CD4-positive, alpha-beta T cell (primary cell): ENCODE data around the gene LRRC15. TPM values are rescaled to one million over a fixed set of nuclear protein-coding genes. Genes with fewer than 3 reads are reported as not detected.
A peak's percentile ranks its signal among the peaks of the same experiment; 100 is the strongest.

Experiments
- ATAC-seq: fragments of 200-7000 bp; cut with Tn5 transposase; one replicate; pipeline ENCODE4 v1.10.0; 2022; ENCODE audit warnings: mild to moderate bottlenecking; ENCODE audit not compliant: poor library complexity
- CTCF ChIA-PET: fragments of 350-600 bp; sonication (Branson Sonifier 250); formaldehyde crosslinking; loops from one replicate; lab custom pipeline; 2021; ENCODE audit warnings: antibody characterized with exemption, inconsistent platforms; lab: Charles Lee
- POLR2A ChIA-PET: fragments of 350-600 bp; sonication (Branson Sonifier 250); formaldehyde crosslinking; loops from one replicate; lab custom pipeline; 2021; ENCODE audit warnings: antibody characterized with exemption, inconsistent platforms; lab: Charles Lee
- DNase-seq, 14 experiments: peaks; one replicate each; pipeline ENCODE4 v3.0.0-alpha.2; 2013 to 2020; ENCODE audit warnings: mixed read lengths in 2 of 14
- H3K27ac ChIP-seq, 2 donors: one replicate each; pipeline versions ENCODE4 v1.5.1 to v1.7.0; 2013; ENCODE audit warnings: low read length in 2 of 2, low read depth in 1 of 2, mild to moderate bottlenecking in 1 of 2
- H3K27me3 ChIP-seq, 2 experiments: 1 replicate in 1 of 2; 2 replicates in 1 of 2; pipeline versions ENCODE4 v1.6.1 to v1.7.0; 2013; ENCODE audit warnings: low read length in 2 of 2, control low read depth in 1 of 2, mild to moderate bottlenecking in 1 of 2, moderate library complexity in 1 of 2; ENCODE audit not compliant: insufficient read depth in 2 of 2, control insufficient read depth in 1 of 2
- H3K36me3 ChIP-seq: one replicate; pipeline ENCODE4 v1.6.1; 2013; ENCODE audit warnings: low read length, control low read depth; ENCODE audit not compliant: insufficient read depth
- H3K4me1 ChIP-seq: one replicate; pipeline ENCODE4 v1.6.1; 2013; ENCODE audit warnings: low read length, control low read depth; ENCODE audit not compliant: insufficient read depth
- H3K4me3 ChIP-seq: one replicate; pipeline ENCODE4 v1.5.1; 2013; ENCODE audit warnings: mild to moderate bottlenecking, low read length, moderate library complexity
- H3K9me3 ChIP-seq, 2 experiments: 1 replicate in 1 of 2; 2 replicates in 1 of 2; pipeline versions ENCODE4 v1.6.1 to v1.7.0; 2013; ENCODE audit warnings: low read length in 2 of 2, mild to moderate bottlenecking in 2 of 2, control low read depth in 1 of 2, moderate library complexity in 1 of 2; ENCODE audit not compliant: control insufficient read depth in 1 of 2, insufficient read depth in 1 of 2
- H3K27ac Mint-ChIP-seq: one replicate; pipeline ENCODE4 v1.8.0; 2020; ENCODE audit warnings: mixed read lengths
- H3K27me3 Mint-ChIP-seq: one replicate; pipeline ENCODE4 v1.8.0; 2021; ENCODE audit warnings: mixed read lengths
- H3K36me3 Mint-ChIP-seq: one replicate; pipeline ENCODE4 v1.8.0; 2021; ENCODE audit warnings: low read depth, mixed read lengths
- H3K4me1 Mint-ChIP-seq: one replicate; pipeline ENCODE4 v1.8.0; 2021; ENCODE audit warnings: low read depth, mixed read lengths
- H3K4me3 Mint-ChIP-seq: one replicate; pipeline ENCODE4 v1.8.0; 2020; ENCODE audit warnings: mild to moderate bottlenecking, mixed read lengths
- H3K9me3 Mint-ChIP-seq: one replicate; pipeline ENCODE4 v1.8.0; 2020; ENCODE audit warnings: mixed read lengths
- CTCF ChIP-seq: fragments of 200-600 bp; IDR thresholded peaks from one replicate; pipeline ENCODE4 v1.8.0; 2022; ENCODE audit warnings: antibody characterized with exemption, mild to moderate bottlenecking
- intact Hi-C, 2 experiments: fragments of 100-400 bp; cut with DNase I in 1 of 2; cut with micrococcal nuclease in 1 of 2; formaldehyde crosslinking; loops; one replicate each; pipeline versions ENCODE4 v1.15.1 to v1.9.0; 2023 to 2025; cut with DNase I, micrococcal nuclease
- total RNA-seq, 174 experiments: library from RNA in 2 of 174; stranded (reverse) in 2 of 174; gene quantifications; one replicate each; pipeline ENCODE4 v1.2.3 and lab custom pipeline; 2021 to 2026

LRRC15 gene
- total RNA-seq, 2 experiments from 2014 or later: not detected

DNA sequence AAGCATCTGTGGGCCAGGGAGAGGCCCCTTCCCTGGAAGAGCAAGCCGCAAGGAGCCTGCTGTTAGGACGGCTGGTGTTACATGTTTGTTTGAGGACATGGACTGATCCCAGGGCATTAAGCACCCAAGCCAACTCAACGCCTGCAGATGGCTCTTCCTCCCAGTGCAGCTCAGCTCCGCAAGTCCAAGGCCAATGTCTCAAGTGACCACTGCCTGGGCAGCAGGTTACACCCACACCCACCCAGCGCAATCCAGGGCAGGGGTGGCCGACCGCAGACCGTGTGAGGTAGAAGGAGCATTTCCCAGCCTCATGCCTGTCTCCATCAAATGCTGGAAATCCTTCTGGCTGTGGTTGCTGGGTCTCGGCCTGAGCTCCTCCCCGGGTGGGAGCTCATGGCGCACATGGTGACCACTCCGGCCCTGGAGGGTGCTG is 15.0 kb upstream of the LRRC15 start:
- DNase-seq (no peak), ATAC-seq (no peak)
- Histone ChIP-seq H3K4me1 (no peaks in the 10 kb centered on the region), H3K9me3 (peaks cover 0 to 12% of the 10 kb centered on the region in 2 experiments), H3K27ac (no peak overlapping the region), H3K4me3 (no peak overlapping the region), H3K27me3 (peaks cover 0 to 2% of the 10 kb centered on the region in 2 experiments), H3K36me3 (no peaks in the 10 kb centered on the region)
- intact Hi-C loops: no loop called here
- Mint-ChIP-seq H3K36me3 (no peaks in the 10 kb centered on the region), H3K27me3 (no peaks in the 10 kb centered on the region), H3K4me3 (no peak overlapping the region), H3K4me1 (no peaks in the 10 kb centered on the region), H3K9me3 (no peaks in the 10 kb centered on the region), H3K27ac (no peak overlapping the region)
- no peak for TF ChIP-seq CTCF
- ChIA-PET CTCF (interaction anchor here (1.1 kb wide), 1 partner anchor 51 kb away, joined by 3 read pairs; no protein-coding TSS in a partner anchor), POLR2A (no interaction called here)

DNA sequence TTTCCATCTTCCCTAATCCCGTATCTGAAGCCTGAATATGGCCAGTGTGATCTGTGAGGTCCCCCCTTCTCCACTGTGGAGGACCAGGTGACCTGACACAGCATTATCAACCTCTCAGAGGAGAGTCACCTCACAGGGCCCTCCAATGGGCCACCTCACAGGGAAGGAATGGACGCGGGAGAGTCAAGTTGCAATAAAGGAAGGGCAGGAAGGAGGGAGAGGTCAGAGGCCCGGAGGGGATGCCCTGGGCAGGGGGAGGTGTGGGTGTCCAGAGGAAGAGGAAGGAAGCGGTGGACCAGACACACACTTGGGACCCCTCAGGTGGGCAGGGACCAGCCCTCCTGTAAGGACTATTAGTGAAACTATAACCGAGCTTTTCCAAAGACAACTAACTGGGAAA is 14.6 kb upstream of the LRRC15 start:
- ChIA-PET CTCF (interaction anchor here (1.1 kb wide), 1 partner anchor 51 kb away, joined by 3 read pairs; no protein-coding TSS in a partner anchor), POLR2A (no interaction called here)
- peaks cover 0 to 8% of the 10 kb centered on the region in 2 experiments for H3K9me3 ChIP-seq
- H3K4me1 Mint-ChIP-seq: no peaks in the 10 kb centered on the region
- intact Hi-C loops: no loop called here
- H3K36me3 Mint-ChIP-seq: no peaks in the 10 kb centered on the region
- no peak overlapping the region for H3K4me3 ChIP-seq
- TF ChIP-seq CTCF: no peak
- no peaks in the 10 kb centered on the region for H3K4me1 ChIP-seq
- no peaks in the 10 kb centered on the region for H3K9me3 Mint-ChIP-seq
- peaks cover 0 to 2% of the 10 kb centered on the region in 2 experiments for H3K27me3 ChIP-seq
- no peak overlapping the region for H3K4me3 Mint-ChIP-seq
- no peak overlapping the region for H3K27ac Mint-ChIP-seq
- no peaks in the 10 kb centered on the region for H3K36me3 ChIP-seq
- no peak for ATAC-seq
- H3K27ac ChIP-seq: no peak overlapping the region
- H3K27me3 Mint-ChIP-seq: no peaks in the 10 kb centered on the region
- peak in 1 of 14 experiments; percentile 14 for DNase-seq

- Mint-ChIP-seq H3K4me1 (no peaks in the 10 kb centered on the region), H3K27me3 (peaks cover 6% of the 10 kb centered on the region), H3K9me3 (no peaks in the 10 kb centered on the region), H3K4me3 (no peak overlapping the region), H3K36me3 (no peaks in the 10 kb centered on the region), H3K27ac (no peak overlapping the region)
- intact Hi-C loops: no loop called here
- CTCF ChIA-PET: interaction anchor here (0.7 kb wide), 1 partner anchor 41 kb away, joined by 3 read pairs; no protein-coding TSS in a partner anchor
- Histone ChIP-seq H3K27me3 (peaks cover 0 to 2% of the 10 kb centered on the region in 2 experiments), H3K27ac (no peak overlapping the region), H3K4me1 (no peaks in the 10 kb centered on the region), H3K4me3 (no peak overlapping the region), H3K9me3 (peaks cover 0 to 8% of the 10 kb centered on the region in 2 experiments), H3K36me3 (no peaks in the 10 kb centered on the region)
- POLR2A ChIA-PET: interaction anchor here (1.1 kb wide), 1 partner anchor 14 kb away, joined by 3 read pairs; no protein-coding TSS in a partner anchor
- ATAC-seq (no peak), DNase-seq (peak in 1 of 14 experiments; percentile 14)
- no peak for TF ChIP-seq CTCF
Measured at GRCh38 chr3:194383276-194383940, 13.9 kb upstream of the LRRC15 start.
